ENCODE results near the gene LAMB4. TPM values are rescaled to one million over a fixed set of nuclear protein-coding genes. Genes with fewer than 3 reads are reported as not detected.

LAMB4 gene
- total RNA-seq, 4 donors from 2014 or later = 0.04 to 0.33 TPM; not detected in 2

- Histone ChIP-seq H3K36me3 (no peaks in the 10 kb centered on the region), H3K4me3 (no peak overlapping the region), H3K27ac (no peak overlapping the region), H3K27me3 (no peaks in the 10 kb centered on the region), H3K4me1 (no peaks in the 10 kb centered on the region), H3K9me3 (no peaks in the 10 kb centered on the region)
- intact Hi-C loops (cut with DNase I; ENCODE audit: low total_unique reads) (no loop called here), in situ Hi-C loops (cut with MboI; ENCODE audit: low sequenced_read_pairs in 4 of 4) (no loop called here)
- no peak for TF ChIP-seq POLR2A (IDR thresholded peaks at IDR 0.05)
- no peak for TF ChIP-seq CTCF (IDR thresholded peaks at IDR 0.05 in 4 of 5, conservative IDR thresholded peaks at IDR 0.05 in 1 of 5)
- no peak for ATAC-seq
- DNase-seq = no peak
Observed at GRCh38 chr7:108063520-108063933, 66.6 kb downstream of the LAMB4 start.

- DNase-seq = no peak
- Histone ChIP-seq H3K27ac (no peak overlapping the region), H3K36me3 (no peaks in the 10 kb centered on the region), H3K4me3 (no peak overlapping the region), H3K4me1 (no peaks in the 10 kb centered on the region), H3K9me3 (no peaks in the 10 kb centered on the region), H3K27me3 (no peaks in the 10 kb centered on the region)
- TF ChIP-seq CTCF (IDR thresholded peaks at IDR 0.05 in 4 of 5, conservative IDR thresholded peaks at IDR 0.05 in 1 of 5) (no peak), POLR2A (IDR thresholded peaks at IDR 0.05) (no peak)
- in situ Hi-C loops (cut with MboI; ENCODE audit: low sequenced_read_pairs in 4 of 4) (no loop called here), intact Hi-C loops (cut with DNase I; ENCODE audit: low total_unique reads) (no loop called here)
- ATAC-seq = no peak
Observed at GRCh38 chr7:108062250-108063014, 67.7 kb downstream of the LAMB4 start.

GRCh38 chr7:108059526-108059925 lies 70.6 kb downstream of the LAMB4 start:
- in situ Hi-C loops (cut with MboI; ENCODE audit: low sequenced_read_pairs in 4 of 4) (no loop called here), intact Hi-C loops (cut with DNase I; ENCODE audit: low total_unique reads) (no loop called here)
- H3K4me1 ChIP-seq = no peaks in the 10 kb centered on the region
- H3K27me3 ChIP-seq = no peaks in the 10 kb centered on the region
- TF ChIP-seq CTCF (IDR thresholded peaks at IDR 0.05 in 4 of 5, conservative IDR thresholded peaks at IDR 0.05 in 1 of 5) (no peak), POLR2A (IDR thresholded peaks at IDR 0.05) (no peak)
- no peak overlapping the region for H3K4me3 ChIP-seq
- no peak for DNase-seq
- no peaks in the 10 kb centered on the region for H3K9me3 ChIP-seq
- no peaks in the 10 kb centered on the region for H3K36me3 ChIP-seq
- H3K27ac ChIP-seq = no peak overlapping the region
- no peak for ATAC-seq

GRCh38 chr7:108057951-108058481 lies 72.1 kb downstream of the LAMB4 start:
- TF ChIP-seq CTCF (IDR thresholded peaks at IDR 0.05 in 4 of 5, conservative IDR thresholded peaks at IDR 0.05 in 1 of 5) (no peak), POLR2A (IDR thresholded peaks at IDR 0.05) (no peak)
- intact Hi-C loops (cut with DNase I; ENCODE audit: low total_unique reads) (no loop called here), in situ Hi-C loops (cut with MboI; ENCODE audit: low sequenced_read_pairs in 4 of 4) (no loop called here)
- H3K27me3 ChIP-seq = no peaks in the 10 kb centered on the region
- H3K36me3 ChIP-seq = no peaks in the 10 kb centered on the region
- no peaks in the 10 kb centered on the region for H3K9me3 ChIP-seq
- ATAC-seq (no peak), DNase-seq (no peak)
- no peak overlapping the region for H3K4me3 ChIP-seq
- no peak overlapping the region for H3K27ac ChIP-seq
- H3K4me1 ChIP-seq = no peaks in the 10 kb centered on the region
